Stimulated activated CD8-positive, alpha-beta memory T cell treated with anti-CD3 and anti-CD28 coated beads, Interleukin-7, amount 100 ng/mL, for 48 hours (primary cell): ENCODE measurements around the gene PSMA7.

Experiments
- DNase-seq, 2 donors: peaks; one replicate each; pipeline ENCODE4 v3.0.0-alpha.2; 2020; ENCODE audit warnings: low read depth in 1 of 2; ENCODE audit errors: extremely low read depth in 1 of 2

Gene PSMA7

DNA sequence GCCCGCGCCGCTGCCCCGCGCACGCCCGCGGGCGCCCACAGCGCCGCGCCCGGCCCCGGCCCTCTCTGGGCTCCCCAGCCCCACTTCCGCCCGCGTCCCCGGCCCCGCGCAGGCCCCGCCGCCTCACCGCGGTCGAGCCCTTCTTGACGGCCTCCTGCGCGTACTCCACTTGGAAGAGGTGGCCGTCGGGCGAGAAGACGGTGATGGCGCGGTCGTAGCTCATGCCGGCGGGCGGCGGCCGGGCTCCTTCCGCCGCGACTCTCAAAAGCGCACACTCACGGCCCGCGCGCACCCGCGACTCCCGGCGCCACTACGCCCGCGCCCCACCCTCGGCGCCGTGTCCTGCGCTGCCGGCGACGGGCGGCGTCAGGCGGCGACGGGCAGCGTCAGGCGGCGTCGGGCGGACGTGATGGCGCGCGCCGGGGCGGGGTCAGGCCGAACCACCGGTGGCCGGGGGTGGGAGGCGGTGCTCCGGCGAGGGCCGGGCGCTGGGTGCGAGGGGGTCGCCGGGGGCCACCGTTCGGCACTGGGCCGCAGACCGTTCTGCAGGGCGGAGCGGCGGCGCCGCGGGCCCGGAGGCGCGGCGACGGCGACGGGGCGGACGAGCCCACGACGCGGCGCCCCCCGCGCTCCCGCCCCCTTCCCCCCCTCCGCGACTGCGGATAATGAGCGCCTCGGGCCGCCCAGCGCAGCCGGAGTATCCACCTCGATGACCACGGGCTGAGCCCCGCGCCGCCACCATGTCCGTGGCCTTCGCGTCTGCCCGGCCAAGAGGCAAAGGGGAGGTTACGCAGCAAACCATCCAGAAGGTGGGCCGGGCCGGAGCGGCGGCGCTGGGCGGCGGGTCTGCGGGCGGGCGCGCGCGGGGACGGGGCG lies at the start of gene PSMA7, which contains the start of gene SS18L1:
Gene PSMA7 (minus strand): TSS at position 314 of the 876 bp plus-strand sequence. CDS start 91 bp downstream, at position 223.
Gene SS18L1 (plus strand): TSS at position 689 of the 876 bp plus-strand sequence. CDS start 52 bp downstream, at position 741.
- DNase-seq = peak; percentile 69 to 76

DNA sequence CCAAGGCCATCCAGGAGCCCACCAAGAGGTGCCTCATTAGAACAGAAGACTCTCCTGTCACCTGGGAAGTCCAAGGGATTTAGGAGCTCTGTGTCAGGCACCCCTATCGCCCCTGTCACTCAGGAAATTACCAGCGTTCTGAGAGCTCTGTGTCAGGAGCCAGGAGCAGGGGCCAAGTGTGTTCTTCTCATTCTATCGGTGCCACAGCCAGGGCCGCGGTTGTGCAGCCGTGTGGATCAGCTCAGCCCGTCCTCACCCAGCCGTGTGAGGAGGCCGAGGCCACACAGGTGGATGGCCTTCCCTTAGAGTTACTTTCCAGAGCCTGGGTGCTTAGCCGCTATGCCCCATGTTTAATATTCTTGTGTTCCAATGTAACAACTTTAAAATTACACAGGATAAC lies 49.4 kb upstream of the PSMA7 start:
- no peak for DNase-seq

DNA sequence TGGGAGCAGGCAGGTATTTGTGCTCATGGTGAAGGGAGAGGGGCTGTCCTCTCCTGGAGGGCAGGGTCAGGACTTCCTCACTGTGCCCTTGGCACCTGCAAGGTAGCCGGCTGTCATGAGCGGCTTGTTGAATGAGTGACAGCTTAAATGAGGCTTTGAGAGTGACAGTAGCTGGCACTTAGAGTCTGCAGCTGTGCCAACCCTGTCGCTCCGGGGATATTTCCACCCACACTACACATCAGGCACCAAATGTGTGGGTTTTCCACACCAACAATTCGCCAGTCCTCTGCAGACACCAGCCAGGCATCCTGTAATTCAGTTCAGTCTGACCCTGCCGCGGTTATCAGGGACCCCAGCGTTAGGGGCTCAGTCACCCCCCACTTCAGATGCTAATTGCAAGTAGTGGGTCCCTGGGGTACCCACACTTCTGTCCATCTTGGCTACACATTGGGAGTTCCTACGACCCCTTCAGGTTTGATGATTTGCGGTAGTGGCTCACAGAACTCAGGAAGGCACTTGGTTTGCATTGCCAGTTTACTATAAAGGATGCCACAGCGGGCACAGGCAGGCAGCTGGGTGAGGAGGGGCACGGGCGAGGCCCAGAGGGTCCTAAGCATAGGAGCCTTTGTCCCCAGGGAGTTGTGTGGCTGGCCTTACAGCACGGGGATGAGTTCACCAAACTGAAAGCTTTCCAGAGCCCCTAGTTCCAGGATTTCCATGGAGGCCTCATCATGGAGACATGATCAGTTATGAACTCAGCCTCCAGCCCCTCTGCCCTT lies 48.8 kb upstream of the PSMA7 start:
- DNase-seq = no peak

DNA sequence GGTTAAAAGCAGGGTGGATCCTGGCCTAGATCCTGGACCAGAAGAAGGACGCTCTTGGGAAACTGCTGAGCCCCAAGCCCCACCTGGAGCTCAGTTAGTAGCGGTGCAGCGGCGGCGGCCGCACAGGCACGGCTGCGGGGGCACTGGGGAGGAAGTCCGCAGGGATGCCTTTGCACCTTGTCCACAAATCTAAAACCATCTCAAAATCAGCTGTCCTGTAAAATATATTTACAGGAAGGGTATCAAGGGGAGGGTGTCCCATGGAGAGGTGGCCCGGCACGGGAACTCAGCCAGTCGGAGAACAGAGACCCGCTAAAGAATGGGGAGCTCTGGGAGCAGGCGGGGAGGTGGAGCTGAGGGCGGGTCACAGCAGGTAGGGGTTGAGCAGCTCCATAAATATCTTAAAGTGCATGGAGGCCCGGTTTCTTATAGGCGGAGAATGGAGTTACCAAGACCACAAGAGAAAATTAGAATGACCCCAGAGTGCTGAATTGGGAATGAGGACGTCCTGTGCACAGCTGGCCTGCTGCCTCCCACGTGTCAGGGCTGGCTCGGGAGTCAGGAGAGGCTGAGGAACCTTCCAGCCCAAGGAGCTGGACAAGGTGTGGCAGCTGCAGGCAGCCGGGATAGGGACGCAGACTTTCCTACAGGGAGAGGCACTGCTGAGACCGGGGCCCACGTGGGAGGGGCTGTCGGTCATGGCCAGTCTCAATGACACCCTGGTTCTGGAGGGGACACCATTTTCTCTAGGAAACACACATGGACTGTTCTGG lies 47.6 kb upstream of the PSMA7 start:
- DNase-seq = no peak

DNA sequence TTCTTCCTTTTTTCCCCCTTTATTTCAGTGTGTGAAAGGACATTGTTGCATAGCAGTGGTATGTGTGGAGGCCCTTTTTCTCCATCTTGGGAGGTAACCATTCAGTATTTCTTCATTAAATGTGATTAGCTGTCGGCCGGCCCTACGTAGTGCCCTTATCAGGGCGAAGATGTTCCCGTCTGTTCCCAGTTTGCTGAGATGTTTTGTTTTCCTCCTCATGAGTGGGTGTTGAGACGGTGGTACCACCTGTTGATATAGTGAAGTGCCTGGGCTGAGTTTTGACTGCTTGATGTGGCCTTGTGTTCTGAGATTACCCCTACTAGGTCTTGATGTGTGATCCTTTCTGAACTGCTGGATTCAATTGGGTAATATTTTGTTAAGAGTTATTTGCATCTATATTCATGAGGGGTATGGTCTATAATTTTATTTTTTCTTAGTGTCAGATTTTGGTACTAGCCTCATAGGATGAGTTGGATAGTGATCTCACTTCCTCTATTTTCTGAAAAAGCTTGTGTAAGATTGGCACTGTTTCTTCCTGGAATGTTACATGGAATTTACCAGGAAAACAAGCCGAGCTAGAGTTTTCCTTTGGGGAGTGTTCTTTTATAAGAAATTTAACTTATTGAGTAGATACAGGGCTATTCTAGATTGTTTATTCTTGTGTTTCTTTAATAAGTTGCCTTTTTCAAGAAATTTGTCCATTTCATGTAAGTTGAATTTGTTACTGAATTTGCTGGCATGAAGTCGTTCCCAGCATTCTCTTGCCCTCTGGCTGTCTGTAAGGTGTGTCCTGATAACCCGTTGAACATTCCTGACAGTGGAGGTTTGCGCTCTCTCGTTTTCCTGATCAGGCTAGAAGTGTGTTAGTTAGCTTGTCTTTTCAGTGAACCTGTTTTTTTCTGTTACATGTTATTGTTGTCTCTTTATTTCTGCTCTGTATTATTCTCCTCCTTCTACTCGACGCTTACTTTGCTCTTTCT lies 44.0 kb upstream of the PSMA7 start:
- no peak for DNase-seq

DNA sequence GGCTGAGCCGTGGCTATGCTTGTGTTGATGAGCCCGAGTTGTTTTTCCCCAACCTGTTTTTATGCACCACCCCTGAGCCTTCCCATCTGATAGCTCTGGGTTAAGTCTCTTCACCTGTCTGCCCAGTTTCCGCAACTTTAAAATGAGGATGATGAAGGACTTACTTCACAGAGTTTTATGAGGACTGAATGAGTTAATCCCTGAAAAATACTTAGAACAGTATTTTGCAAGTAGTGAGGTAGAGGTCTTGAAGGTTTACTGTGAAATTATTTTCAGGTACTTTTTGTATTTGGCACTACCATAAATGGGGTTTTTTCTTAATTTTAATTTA lies 42.9 kb upstream of the PSMA7 start:
- no peak for DNase-seq

DNA sequence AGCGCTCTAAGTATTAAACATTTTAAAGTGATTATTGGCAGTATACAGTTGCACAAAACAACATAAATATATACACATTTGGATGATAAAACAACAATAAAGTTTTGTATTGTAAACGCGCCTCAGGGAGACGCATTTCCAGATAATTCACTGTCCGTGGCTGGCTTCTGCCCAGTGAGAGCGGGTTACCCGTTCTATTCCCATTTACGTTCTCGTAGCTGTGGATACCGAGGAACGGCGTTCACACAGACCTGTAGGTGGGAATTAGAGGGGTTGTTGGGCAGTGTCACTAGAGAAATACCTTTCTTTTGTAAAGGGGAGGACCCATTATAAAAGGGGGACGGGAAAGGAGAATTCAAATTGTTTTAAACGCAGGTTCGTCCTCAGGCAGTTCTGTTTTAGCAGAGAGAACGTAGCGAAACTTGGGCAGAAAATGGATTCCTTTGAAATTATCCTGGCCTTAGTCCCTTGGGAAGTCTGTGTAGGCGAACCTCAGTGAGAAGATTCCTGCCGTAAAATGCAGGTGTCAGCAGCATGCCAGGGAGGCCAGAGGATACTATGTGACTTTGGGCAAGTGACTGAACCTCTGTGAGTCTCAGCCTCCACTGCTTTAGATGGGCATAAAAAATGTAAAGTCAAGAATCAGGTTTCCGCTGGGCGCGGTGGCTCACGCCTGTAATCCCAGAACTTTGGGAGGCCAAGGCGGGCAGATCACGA lies 40.4 kb upstream of the PSMA7 start:
- DNase-seq = no peak

DNA sequence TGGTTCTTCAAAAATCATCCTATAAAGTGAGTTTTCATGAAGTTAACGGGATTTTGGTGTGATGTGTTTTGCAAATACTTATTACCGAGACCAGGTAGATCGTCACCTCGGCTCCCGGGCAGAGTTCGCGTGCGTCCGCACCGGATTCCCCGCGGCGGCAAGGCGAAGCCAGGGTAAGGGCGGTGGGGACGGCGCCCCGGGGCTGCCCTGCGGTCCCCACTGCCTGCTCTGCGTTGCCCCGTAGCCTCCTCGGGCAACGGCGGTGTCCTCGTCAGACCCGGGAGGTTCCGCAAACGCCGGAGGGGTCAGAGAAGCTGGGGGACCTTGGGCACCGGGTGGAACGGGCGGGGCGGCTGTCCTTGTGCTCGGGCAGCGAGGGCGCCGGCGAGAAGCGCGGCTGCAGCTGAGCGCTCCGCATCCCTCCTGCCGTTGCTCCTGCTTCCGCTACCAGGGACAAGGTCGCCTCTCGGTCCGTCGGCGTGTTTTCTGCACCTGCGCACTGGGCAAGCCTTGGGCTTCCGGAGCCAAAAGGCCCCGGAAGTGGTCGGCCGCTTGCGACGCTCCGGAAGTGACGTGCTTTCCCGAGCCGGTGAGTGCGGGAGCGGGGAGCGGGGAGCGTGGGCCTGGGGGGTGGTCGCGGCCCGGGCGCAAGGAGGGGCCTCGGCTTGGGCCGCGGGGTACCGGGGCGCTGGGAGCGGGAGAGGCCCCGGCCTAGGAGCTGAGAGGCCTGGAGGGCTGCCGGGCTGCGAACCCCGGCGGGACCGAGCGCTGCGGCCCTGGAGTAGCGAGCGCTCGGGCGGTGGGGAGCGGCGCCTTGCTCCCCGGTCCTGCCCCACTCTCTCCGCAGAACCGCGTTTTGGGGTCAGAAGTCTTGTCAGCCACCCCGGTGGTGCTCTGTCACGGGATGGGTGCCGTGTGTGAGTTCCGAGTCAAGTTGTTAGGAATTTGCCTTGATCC lies 39.6 kb upstream of the PSMA7 start, which contains the start of gene MTG2:
Gene MTG2 (plus strand): TSS at position 560 of the 957 bp plus-strand sequence. CDS start 10,393 bp downstream, outside the sequence.
- peak; percentile 85 to 93 for DNase-seq

DNA sequence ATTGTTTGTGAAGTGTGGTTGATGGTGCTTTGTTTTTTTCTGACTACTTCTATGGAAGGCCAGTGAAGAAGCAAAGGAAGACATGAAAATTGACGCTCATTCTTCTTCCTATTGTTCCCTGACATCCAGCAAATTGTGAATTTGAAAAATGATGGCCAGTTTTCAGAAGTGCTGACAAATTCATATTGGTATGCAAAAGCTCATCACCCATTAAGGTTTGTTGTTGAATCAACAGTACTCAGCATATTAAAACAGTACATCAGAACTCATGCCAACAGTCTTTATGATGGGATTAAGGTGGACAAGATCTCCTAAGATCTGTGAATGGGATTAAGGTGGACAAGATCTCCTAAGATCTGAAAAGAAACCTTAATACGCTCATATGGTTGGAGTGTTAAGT lies 38.6 kb upstream of the PSMA7 start:
- no peak for DNase-seq

DNA sequence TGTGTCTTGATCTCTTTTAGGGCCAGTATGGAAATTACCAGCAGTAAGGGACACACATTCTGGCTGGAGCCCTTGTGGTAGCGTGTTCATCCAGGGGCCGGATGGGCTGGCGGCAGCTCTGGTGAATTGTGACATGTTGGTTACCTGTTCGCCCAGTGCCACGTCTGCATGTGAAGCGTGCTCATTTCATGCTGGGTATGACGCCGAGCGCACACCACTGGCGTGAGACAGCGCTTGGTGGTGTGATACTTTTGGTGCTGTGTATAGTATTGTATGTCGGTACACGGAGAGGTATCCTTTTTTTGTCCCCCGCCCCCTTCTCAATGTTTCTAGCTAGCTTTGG lies 35.9 kb upstream of the PSMA7 start:
- no peak for DNase-seq

DNA sequence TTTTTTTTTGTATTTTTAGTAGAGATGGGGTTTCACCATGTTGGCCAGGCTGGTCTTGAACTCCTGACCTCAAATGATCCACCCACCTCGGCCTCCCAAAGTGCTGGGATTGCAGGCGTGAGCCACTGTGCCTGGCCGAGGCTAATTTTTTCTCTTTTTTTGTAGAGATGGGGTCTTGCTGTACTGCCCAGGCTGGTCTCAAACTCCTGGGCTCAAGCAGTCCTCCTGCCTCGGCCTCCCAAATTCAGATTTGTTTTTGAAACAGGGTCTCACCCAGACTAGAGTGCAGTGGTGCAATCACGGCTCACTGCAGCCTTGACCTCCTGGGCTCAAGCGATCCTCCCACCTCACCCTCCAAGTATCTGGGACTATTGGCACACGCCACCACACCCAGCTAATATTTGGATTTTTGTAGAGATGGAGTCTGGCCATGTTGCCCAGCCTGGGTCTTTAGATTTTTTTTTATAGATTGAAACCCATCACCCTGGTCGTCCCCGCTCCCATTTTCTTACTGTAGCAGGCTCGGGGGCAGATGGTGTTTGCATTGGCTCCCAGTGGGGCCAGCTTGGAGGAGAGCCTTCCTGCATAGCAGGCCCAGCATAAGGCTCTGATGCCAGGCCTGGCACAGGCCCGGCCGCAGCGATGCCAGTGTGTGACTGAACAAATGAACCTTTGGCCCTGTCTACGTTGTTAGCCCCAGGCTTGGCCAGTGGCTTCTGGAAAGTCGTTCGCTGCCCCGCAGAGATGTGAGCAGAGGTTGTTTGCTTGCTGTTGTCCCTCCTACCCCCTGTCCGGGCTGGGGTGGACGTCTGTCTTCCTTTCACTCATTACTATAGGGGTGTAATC lies 35.3 kb upstream of the PSMA7 start:
- no peak for DNase-seq

DNA sequence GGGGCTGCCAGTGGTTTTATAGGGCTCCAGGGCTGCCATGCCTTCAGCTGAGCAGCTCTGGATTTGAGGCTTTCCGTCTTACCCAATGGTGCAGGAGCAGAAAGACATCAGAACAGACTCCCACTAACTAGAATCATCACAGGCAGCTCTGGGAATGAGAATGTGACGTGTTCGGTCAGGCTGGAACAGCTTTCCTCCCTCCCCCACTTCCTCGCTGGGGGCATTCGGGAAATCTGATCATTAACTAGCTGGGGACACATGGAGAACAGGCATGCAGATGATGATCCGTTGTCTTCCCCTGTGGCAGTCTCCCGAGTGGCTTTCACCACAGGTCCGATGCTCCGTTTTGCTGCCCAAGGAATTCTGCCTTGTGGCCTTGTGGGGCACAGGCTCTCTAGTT lies 34.1 kb upstream of the PSMA7 start:
- DNase-seq = no peak

DNA sequence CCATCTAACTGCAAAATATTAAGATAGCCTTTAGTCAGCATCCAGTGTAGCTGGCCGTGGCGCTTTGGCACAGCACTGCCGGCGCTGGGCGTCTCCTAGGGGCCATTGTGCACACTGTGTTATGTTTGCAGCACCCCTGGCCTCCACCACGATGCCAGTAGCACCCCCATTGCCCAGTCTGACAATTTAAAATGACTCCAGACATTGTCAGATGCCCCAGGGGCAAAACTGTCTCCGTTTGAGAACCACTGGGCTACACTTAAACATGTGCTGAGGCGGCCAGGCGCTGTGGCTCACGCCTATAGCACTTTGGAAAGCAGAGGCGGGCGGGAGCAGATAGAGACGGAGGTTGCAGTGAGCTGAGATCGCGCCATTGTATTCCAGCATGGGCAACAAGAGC lies 33.7 kb upstream of the PSMA7 start:
- DNase-seq = no peak

DNA sequence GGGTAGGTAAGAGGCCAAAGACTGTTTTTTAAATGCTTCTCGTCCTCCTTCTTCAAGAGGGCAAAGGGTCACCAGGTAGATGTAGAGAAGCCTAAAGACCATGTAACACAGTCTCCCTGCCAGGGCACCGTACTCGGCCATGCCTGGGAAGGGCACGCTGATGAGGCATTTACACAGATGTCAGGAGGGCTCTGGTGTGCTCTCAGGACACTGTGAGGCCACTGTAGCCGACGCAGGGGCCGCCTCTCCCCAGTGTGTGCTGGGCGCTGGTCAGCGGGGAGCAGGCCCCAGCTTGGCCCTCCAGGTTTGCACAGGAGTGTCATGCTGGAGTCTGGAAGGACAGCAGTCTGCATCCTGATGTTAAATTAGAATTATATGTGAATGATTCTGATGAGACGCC lies 32.5 kb upstream of the PSMA7 start:
- DNase-seq = no peak

DNA sequence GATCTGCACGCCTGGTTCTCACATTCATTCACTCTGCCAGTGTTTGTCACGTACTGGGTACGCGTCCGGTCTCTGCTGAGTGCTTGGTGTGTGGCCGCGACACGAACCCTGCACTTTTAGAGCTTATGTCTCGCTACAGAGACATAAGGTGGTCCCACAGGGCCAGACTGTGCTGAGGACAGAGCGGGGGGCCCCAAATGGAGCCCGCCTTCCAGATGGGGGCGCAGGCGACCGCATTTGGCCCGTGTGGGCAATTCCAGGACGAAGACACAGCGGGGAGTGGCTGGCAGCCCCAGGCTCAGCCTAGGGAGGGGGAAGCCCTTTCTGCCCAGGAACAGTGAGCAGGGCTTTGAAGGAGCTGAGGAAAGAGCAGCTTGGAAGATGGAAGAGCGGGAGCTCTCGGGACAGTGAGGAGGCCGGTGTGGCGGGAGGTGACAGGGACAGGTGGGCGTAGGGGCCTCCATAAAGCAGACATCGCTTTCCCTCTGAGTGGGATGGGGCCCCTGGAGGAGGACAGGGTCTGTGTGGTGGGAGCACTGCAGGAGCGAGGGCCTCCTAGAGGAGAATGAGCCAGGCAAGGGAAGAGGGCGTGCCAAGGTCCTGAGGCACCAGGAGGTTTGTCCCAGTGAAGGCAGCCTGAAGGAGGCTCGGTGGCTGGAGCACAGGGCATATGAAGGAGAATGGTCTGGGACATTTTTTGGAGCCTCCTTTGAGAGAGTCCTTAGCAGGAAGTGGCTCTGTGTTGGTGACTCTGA lies 31.9 kb upstream of the PSMA7 start:
- DNase-seq = no peak

DNA sequence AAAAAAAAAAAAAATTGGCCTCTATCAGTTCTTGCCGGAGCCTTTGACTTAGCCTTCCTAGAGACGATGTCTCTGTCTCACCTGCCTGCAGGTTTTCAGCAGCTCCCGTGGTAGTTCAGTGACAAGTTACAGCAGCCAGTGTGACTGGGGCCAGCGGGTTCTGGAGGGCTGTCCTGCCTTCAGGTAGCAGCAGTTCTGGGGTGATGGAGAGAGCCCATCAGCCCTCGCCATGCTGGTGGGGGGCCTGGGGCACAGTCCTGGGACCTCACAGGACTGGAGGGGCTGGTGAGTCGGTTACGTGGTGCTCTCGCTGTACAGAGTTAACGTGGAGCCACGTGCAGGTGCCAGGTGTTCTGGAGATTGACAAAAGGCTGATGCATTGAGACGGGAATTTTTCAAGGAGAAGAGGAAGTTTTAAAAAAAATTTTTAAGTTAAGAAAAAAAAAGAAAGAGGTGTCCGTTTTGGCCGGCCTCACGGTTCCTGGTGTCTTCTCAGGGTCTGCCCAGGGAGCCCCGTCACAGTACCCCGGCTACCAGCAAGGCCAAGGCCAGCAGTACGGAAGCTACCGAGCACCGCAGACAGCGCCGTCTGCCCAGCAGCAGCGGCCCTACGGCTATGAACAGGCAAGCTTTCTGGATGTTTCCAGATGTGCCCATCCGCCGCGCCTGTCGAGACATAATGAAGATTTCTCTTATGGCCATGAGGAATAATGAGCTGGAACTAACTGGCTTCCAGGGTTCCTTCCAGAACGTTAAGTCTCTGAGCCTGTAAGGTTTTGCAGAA lies 31.0 kb upstream of the PSMA7 start:
- DNase-seq = no peak
